ENCODE results near the gene ACSL4.
"Not testable (repeated sequence)": the region's sequence is repeated elsewhere in the genome, so short reads cannot be mapped to it uniquely, and the experiment has no call there.

The ACSL4 gene

GRCh38 chrX:109656774-109657173 is 76.3 kb downstream of the ACSL4 start:
- Histone ChIP-seq H3K36me3 (ENCODE audit: insufficient read depth, low read length) (peaks cover 31% of the 10 kb centered on the region; the same call in 1 of the 2 replicates), H3K4me3 (ENCODE audit: low read length, poor library complexity, severe bottlenecking) (no peak overlapping the region), H3K4me1 (ENCODE audit: insufficient read depth, low read length, poor library complexity, severe bottlenecking) (no peaks in the 10 kb centered on the region), H3K27me3 (ENCODE audit: insufficient read depth, low read length, poor library complexity, severe bottlenecking) (no peaks in the 10 kb centered on the region), H2AFZ (ENCODE audit: low read length) (no peak overlapping the region), H3K9me2 (replicated peaks; ENCODE audit: low read depth, low read length) (no peaks in the 10 kb centered on the region), H3K9ac (ENCODE audit: low read depth, low read length, poor library complexity, severe bottlenecking) (no peak overlapping the region), H4K20me1 (ENCODE audit: insufficient read depth, low read length, poor library complexity, severe bottlenecking) (no peaks in the 10 kb centered on the region), H3F3A (ENCODE audit: low read depth) (no peaks in the 10 kb centered on the region), H3K4me2 (ENCODE audit: low read depth, low read length, poor library complexity, severe bottlenecking) (no peak overlapping the region), H3K9me3 (ENCODE audit: insufficient read depth, low read depth, low read length) (no peaks in the 10 kb centered on the region), H3K79me2 (ENCODE audit: insufficient read depth, low read length) (no peaks in the 10 kb centered on the region)
- TF ChIP-seq CTCF (conservative IDR thresholded peaks at IDR 0.05; ENCODE audit: low read length) (no peak), EZH2phosphoT487 (IDR thresholded peaks at IDR 0.05; ENCODE audit: borderline replicate concordance) (no peak)

GRCh38 chrX:109655502-109656201 is 77.4 kb downstream of the ACSL4 start:
- Histone ChIP-seq H3K79me2 (ENCODE audit: insufficient read depth, low read length) (no peaks in the 10 kb centered on the region), H3K9me3 (ENCODE audit: insufficient read depth, low read depth, low read length) (no peaks in the 10 kb centered on the region), H3K9ac (ENCODE audit: low read depth, low read length, poor library complexity, severe bottlenecking) (no peak overlapping the region), H3K9me2 (replicated peaks; ENCODE audit: low read depth, low read length) (no peaks in the 10 kb centered on the region), H4K20me1 (ENCODE audit: insufficient read depth, low read length, poor library complexity, severe bottlenecking) (no peaks in the 10 kb centered on the region), H3K27me3 (ENCODE audit: insufficient read depth, low read length, poor library complexity, severe bottlenecking) (no peaks in the 10 kb centered on the region), H3K4me1 (ENCODE audit: insufficient read depth, low read length, poor library complexity, severe bottlenecking) (no peaks in the 10 kb centered on the region), H2AFZ (ENCODE audit: low read length) (no peak overlapping the region), H3K4me3 (ENCODE audit: low read length, poor library complexity, severe bottlenecking) (no peak overlapping the region), H3F3A (ENCODE audit: low read depth) (no peaks in the 10 kb centered on the region), H3K4me2 (ENCODE audit: low read depth, low read length, poor library complexity, severe bottlenecking) (no peak overlapping the region), H3K36me3 (ENCODE audit: insufficient read depth, low read length) (peaks cover 25% of the 10 kb centered on the region; the same call in 1 of the 2 replicates)
- TF ChIP-seq CTCF (conservative IDR thresholded peaks at IDR 0.05; ENCODE audit: low read length) (no peak), EZH2phosphoT487 (IDR thresholded peaks at IDR 0.05; ENCODE audit: borderline replicate concordance) (no peak)

- Histone ChIP-seq H3K9ac (ENCODE audit: low read depth, low read length, poor library complexity, severe bottlenecking) (no peak overlapping the region), H3K9me3 (ENCODE audit: insufficient read depth, low read depth, low read length) (no peaks in the 10 kb centered on the region), H3K27me3 (ENCODE audit: insufficient read depth, low read length, poor library complexity, severe bottlenecking) (no peaks in the 10 kb centered on the region), H3F3A (ENCODE audit: low read depth) (no peaks in the 10 kb centered on the region), H4K20me1 (ENCODE audit: insufficient read depth, low read length, poor library complexity, severe bottlenecking) (no peaks in the 10 kb centered on the region), H3K79me2 (ENCODE audit: insufficient read depth, low read length) (no peaks in the 10 kb centered on the region), H3K4me1 (ENCODE audit: insufficient read depth, low read length, poor library complexity, severe bottlenecking) (no peaks in the 10 kb centered on the region), H3K4me2 (ENCODE audit: low read depth, low read length, poor library complexity, severe bottlenecking) (no peak overlapping the region), H3K4me3 (ENCODE audit: low read length, poor library complexity, severe bottlenecking) (no peak overlapping the region), H3K36me3 (ENCODE audit: insufficient read depth, low read length) (peaks cover 22% of the 10 kb centered on the region; the same call in 1 of the 2 replicates), H2AFZ (ENCODE audit: low read length) (no peak overlapping the region), H3K9me2 (replicated peaks; ENCODE audit: low read depth, low read length) (no peaks in the 10 kb centered on the region)
- TF ChIP-seq EZH2phosphoT487 (IDR thresholded peaks at IDR 0.05; ENCODE audit: borderline replicate concordance) = no peak
- TF ChIP-seq CTCF (conservative IDR thresholded peaks at IDR 0.05; ENCODE audit: low read length) = no peak
Measured at GRCh38 chrX:109654516-109655109, 78.4 kb downstream of the ACSL4 start.

- H3K9ac ChIP-seq (ENCODE audit: low read depth, low read length, poor library complexity, severe bottlenecking); H3K4me1 ChIP-seq (ENCODE audit: insufficient read depth, low read length, poor library complexity, severe bottlenecking); H3F3A ChIP-seq (ENCODE audit: low read depth); H3K9me2 ChIP-seq (replicated peaks; ENCODE audit: low read depth, low read length); H3K4me2 ChIP-seq (ENCODE audit: low read depth, low read length, poor library complexity, severe bottlenecking); H3K4me3 ChIP-seq (ENCODE audit: low read length, poor library complexity, severe bottlenecking); H3K9me3 ChIP-seq (ENCODE audit: insufficient read depth, low read depth, low read length); H2AFZ ChIP-seq (ENCODE audit: low read length); H3K79me2 ChIP-seq (ENCODE audit: insufficient read depth, low read length); H3K27me3 ChIP-seq (ENCODE audit: insufficient read depth, low read length, poor library complexity, severe bottlenecking); H4K20me1 ChIP-seq (ENCODE audit: insufficient read depth, low read length, poor library complexity, severe bottlenecking): not testable (repeated sequence)
- peaks cover 10% of the 10 kb centered on the region; the same call in 1 of the 2 replicates for H3K36me3 ChIP-seq (ENCODE audit: insufficient read depth, low read length)
Measured at GRCh38 chrX:109644671-109645070, 88.4 kb downstream of the ACSL4 start.

All from Loucy (cell line).